Activated naive CD8-positive, alpha-beta T cell treated with anti-CD3 and anti-CD28 coated beads for 36 hours (primary cell): ENCODE measurements around the gene PKD2L2. TPM values are rescaled to one million over a fixed set of nuclear protein-coding genes. Genes with fewer than 3 reads are reported as not detected.

ENCODE experiments used
- DNase-seq: peaks from one replicate; pipeline ENCODE4 v3.0.0; 2021
- H3K27ac Mint-ChIP-seq: one replicate; pipeline ENCODE4 v1.8.0; 2022; ENCODE audit warnings: mild to moderate bottlenecking, moderate library complexity, mixed read lengths
- H3K27me3 Mint-ChIP-seq: one replicate; pipeline ENCODE4 v1.8.0; 2022; ENCODE audit warnings: mild to moderate bottlenecking, mixed read lengths
- H3K36me3 Mint-ChIP-seq: one replicate; pipeline ENCODE4 v1.8.0; 2021; ENCODE audit warnings: mild to moderate bottlenecking, mixed read lengths
- H3K4me1 Mint-ChIP-seq: one replicate; pipeline ENCODE4 v1.8.0; 2021; ENCODE audit warnings: mixed read lengths
- H3K4me3 Mint-ChIP-seq: one replicate; pipeline ENCODE4 v1.8.0; 2022; ENCODE audit warnings: mild to moderate bottlenecking, moderate library complexity, mixed read lengths
- H3K9me3 Mint-ChIP-seq: one replicate; pipeline ENCODE4 v1.8.0; 2022; ENCODE audit warnings: mixed read lengths
- total RNA-seq, 2 experiments: library from RNA; stranded (reverse); gene quantifications; one replicate each; pipeline ENCODE4 v1.2.3, GENCODE V29; 2021

Gene PKD2L2
- total RNA-seq, 2 experiments from 2014 or later: not detected

DNA sequence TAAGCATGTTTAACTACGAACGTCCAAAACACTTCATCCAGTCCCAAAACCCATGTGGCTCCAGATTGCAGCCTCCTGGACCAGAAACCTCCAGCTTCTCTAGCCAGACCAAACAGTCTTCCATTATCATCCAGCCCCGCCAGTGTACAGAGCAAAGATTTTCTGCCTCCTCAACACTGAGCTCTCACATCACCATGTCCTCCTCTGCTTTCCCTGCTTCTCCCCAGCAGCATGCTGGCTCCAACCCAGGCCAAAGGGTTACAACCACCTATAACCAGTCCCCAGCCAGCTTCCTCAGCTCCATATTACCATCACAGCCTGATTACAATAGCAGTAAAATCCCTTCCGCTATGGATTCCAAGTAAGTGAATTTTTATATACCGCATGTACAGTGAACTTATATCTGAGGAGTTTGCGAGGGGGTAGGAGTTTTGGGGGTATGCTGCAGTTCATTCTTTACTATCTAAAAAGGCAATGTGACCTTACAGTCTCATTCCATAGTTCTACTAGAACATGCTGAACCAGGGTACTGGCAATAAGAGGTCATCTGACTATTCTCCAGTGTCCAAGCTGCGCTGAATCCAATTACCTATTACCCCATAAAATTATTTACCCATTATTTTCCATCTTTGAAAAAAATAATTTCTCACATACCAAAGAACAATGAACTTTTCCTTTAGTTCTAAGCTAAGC is 18.5 kb upstream of the PKD2L2 start:
- no peak overlapping the region for H3K27ac Mint-ChIP-seq
- H3K36me3 Mint-ChIP-seq: no peaks in the 10 kb centered on the region
- H3K9me3 Mint-ChIP-seq: no peaks in the 10 kb centered on the region
- H3K27me3 Mint-ChIP-seq: peaks cover 5% of the 10 kb centered on the region
- no peak overlapping the region for H3K4me3 Mint-ChIP-seq
- no peak for DNase-seq
- peaks cover 5% of the 10 kb centered on the region for H3K4me1 Mint-ChIP-seq

- H3K36me3 Mint-ChIP-seq: no peaks in the 10 kb centered on the region
- no peak for DNase-seq
- H3K27ac Mint-ChIP-seq: no peak overlapping the region
- H3K4me3 Mint-ChIP-seq: no peak overlapping the region
- H3K9me3 Mint-ChIP-seq: no peaks in the 10 kb centered on the region
- H3K4me1 Mint-ChIP-seq: peaks cover 5% of the 10 kb centered on the region
- peaks cover 5% of the 10 kb centered on the region for H3K27me3 Mint-ChIP-seq
These were observed 17.7 kb upstream of the PKD2L2 start for GRCh38 chr5:137871571-137871970.

GRCh38 chr5:137872466-137872865 is 16.8 kb upstream of the PKD2L2 start:
- Mint-ChIP-seq H3K4me3 (no peak overlapping the region), H3K9me3 (no peaks in the 10 kb centered on the region), H3K36me3 (no peaks in the 10 kb centered on the region), H3K27ac (no peak overlapping the region), H3K4me1 (peaks cover 5% of the 10 kb centered on the region), H3K27me3 (peaks cover 5% of the 10 kb centered on the region)
- DNase-seq: no peak

DNA sequence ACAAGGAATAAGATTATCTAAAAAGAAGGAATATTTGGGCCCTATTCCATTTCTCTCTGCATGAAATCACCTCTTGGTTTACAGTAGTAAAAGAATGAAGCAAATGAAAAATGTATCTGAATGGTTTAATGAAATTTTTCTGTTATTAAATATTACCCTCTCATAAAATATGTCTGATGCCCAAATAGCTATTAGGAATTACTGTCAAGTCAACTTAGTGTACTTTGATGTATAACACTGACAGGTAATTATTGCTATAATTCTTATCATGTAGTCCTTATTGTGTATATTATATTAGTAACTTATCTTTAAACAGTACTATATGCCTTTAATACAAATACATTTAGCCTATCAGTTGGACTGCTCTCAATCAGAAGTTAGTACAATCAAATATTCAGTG is 13.2 kb upstream of the PKD2L2 start:
- H3K36me3 Mint-ChIP-seq: no peaks in the 10 kb centered on the region
- peaks cover 4% of the 10 kb centered on the region for H3K4me1 Mint-ChIP-seq
- no peak overlapping the region for H3K4me3 Mint-ChIP-seq
- no peak for DNase-seq
- H3K9me3 Mint-ChIP-seq: no peaks in the 10 kb centered on the region
- no peak overlapping the region for H3K27ac Mint-ChIP-seq
- H3K27me3 Mint-ChIP-seq: peaks cover 5% of the 10 kb centered on the region

DNA sequence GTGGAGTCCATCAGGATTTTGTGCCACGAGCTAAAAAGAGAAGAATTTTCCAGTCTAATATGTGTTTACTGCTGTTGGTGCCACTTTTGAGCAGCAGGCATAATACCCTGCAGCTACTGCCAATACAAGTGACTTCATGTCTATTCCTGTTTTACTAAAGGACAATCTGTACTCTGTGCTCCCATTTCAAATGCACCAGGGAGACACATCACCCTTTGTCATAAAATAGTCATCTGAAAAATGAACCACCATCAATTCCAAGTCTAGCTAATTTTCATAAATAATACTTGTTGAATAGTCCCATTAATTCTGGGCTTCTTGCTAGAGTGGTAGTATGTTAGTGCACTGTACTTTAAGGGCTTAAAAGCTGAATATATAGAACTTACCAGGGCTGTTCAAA is 8.9 kb upstream of the PKD2L2 start:
- H3K36me3 Mint-ChIP-seq: peaks cover 4% of the 10 kb centered on the region
- H3K4me3 Mint-ChIP-seq: no peak overlapping the region
- no peak overlapping the region for H3K27ac Mint-ChIP-seq
- no peak for DNase-seq
- H3K4me1 Mint-ChIP-seq: no peaks in the 10 kb centered on the region
- H3K27me3 Mint-ChIP-seq: no peaks in the 10 kb centered on the region
- H3K9me3 Mint-ChIP-seq: no peaks in the 10 kb centered on the region

DNA sequence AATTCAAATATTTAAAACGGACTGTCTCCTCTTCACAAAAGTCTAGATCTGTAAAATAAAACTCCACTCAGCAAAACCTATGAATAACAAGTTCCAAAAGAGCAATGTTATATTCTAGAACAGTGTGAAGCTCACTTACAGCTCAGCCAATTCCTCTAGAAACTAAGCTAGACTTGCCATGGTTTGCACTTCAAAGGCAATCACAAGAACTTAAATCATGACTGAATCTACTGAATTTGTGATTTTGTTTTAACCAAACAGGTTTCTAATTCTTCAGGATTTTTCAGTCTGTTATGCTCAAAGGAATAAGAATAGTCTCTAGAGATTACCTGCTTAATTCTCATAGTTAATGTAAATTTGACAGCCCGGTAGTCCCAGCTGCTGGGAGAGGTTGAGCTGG is 1.4 kb upstream of the PKD2L2 start:
- Mint-ChIP-seq H3K27me3 (no peaks in the 10 kb centered on the region), H3K4me1 (peaks cover 17% of the 10 kb centered on the region), H3K27ac (no peak overlapping the region), H3K36me3 (peaks cover 4% of the 10 kb centered on the region), H3K9me3 (peaks cover 1% of the 10 kb centered on the region), H3K4me3 (no peak overlapping the region)
- DNase-seq: no peak

GRCh38 chr5:137888466-137888862 is 793 bp upstream of the PKD2L2 start:
- Mint-ChIP-seq H3K9me3 (peaks cover 1% of the 10 kb centered on the region), H3K4me1 (peaks cover 17% of the 10 kb centered on the region), H3K27ac (peak overlapping the region; percentile 95), H3K4me3 (peak overlapping the region; percentile 94), H3K36me3 (peaks cover 4% of the 10 kb centered on the region), H3K27me3 (no peaks in the 10 kb centered on the region)
- no peak for DNase-seq

- Mint-ChIP-seq H3K27ac (no peak overlapping the region), H3K9me3 (peaks cover 1% of the 10 kb centered on the region), H3K4me1 (peaks cover 17% of the 10 kb centered on the region), H3K27me3 (no peaks in the 10 kb centered on the region), H3K4me3 (no peak overlapping the region), H3K36me3 (peaks cover 4% of the 10 kb centered on the region)
- DNase-seq: no peak
These were observed 1.6 kb downstream of the PKD2L2 start for GRCh38 chr5:137890845-137891244.

DNA sequence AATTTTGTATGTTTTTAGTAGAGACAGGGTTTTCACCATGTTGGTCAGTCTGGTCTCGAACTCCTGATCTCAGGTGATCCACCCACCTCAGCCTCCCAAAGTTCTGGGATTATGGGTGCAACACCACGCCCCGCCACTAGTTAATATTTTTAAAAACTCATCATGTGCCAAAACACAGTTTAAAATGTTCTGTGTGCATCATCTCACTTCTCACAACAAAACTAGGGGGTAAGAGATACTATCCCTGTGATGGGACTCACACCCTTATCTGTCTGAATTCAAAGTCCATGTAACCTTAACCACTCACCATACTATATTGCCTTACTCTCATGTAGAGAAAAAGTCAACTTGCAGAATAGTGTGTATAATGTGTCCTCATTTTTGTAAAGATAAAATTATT is 2.6 kb downstream of the PKD2L2 start:
- Mint-ChIP-seq H3K9me3 (peaks cover 1% of the 10 kb centered on the region), H3K36me3 (peaks cover 4% of the 10 kb centered on the region), H3K27ac (no peak overlapping the region), H3K4me3 (no peak overlapping the region), H3K4me1 (peaks cover 14% of the 10 kb centered on the region), H3K27me3 (no peaks in the 10 kb centered on the region)
- peak; percentile 4 for DNase-seq

DNA sequence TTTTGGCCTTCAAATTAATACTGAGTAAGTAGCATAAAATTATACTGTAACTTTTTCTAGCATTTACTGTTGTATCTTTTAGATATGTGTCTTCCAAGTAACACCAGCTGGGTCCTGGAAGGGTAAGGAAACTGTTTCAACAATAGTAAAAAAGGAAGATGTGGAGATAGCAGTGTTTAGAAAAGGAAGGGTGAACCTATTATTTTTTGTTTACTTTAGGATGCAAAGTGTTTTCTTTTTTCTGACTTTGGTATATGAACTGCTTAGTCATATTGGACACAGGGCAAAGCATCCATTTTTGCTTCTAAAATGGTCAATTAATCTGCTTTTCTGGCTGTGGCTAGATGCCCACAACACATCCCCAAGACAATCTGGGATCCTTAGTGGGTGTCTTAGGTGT is 5.3 kb downstream of the PKD2L2 start:
- H3K4me1 Mint-ChIP-seq: peaks cover 3% of the 10 kb centered on the region
- H3K9me3 Mint-ChIP-seq: peaks cover 1% of the 10 kb centered on the region
- no peak for DNase-seq
- H3K27ac Mint-ChIP-seq: no peak overlapping the region
- no peaks in the 10 kb centered on the region for H3K27me3 Mint-ChIP-seq
- peaks cover 2% of the 10 kb centered on the region for H3K36me3 Mint-ChIP-seq
- H3K4me3 Mint-ChIP-seq: no peak overlapping the region

- H3K4me3 Mint-ChIP-seq: no peak overlapping the region
- no peak for DNase-seq
- H3K27ac Mint-ChIP-seq: no peak overlapping the region
- H3K36me3 Mint-ChIP-seq: no peaks in the 10 kb centered on the region
- H3K9me3 Mint-ChIP-seq: no peaks in the 10 kb centered on the region
- H3K4me1 Mint-ChIP-seq: no peaks in the 10 kb centered on the region
- H3K27me3 Mint-ChIP-seq: no peaks in the 10 kb centered on the region
These were observed 7.3 kb downstream of the PKD2L2 start for GRCh38 chr5:137896560-137896959.

- Mint-ChIP-seq H3K27ac (no peak overlapping the region), H3K27me3 (peaks cover 6% of the 10 kb centered on the region), H3K4me1 (no peaks in the 10 kb centered on the region), H3K9me3 (no peaks in the 10 kb centered on the region), H3K4me3 (no peak overlapping the region), H3K36me3 (peaks cover 2% of the 10 kb centered on the region)
- DNase-seq: no peak
These were observed 10.2 kb downstream of the PKD2L2 start for GRCh38 chr5:137899493-137899892.

DNA sequence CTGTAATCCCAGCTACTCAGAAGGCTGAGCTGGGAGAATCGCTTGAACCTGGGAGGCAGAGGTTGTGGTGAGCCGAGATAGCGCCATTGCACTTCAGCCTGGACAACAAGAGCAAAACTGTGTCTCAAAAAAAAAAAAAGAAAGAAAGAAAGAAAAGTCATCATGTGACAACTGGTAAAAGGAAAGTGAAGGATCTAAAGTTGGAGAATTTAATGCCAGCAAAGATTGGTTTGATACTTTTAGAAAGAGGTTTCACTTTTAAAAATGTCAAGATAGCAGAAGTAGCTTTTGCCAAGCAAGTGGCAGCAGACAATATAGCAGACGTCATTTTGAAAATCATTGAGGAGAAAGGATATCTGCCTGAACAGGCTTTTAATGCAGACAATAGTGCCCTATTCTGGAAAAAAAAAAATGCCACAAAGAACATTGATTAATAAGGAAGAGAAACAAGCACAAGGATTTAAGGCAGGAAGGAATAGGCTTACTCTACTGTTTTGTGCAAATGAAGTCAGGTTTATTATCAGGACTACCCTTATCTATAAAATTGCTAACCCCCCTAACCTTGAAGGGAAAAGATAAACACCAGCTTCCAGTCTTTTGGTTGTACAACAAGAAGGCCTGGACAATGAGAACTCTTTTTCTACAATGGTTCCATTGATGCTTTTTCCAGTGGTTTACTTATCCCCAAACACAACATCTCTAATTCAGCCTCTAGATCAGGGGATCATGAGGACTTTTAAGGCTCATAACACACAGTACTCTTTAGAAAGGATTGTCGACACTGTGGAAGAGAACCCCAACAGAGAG is 12.0 kb downstream of the PKD2L2 start:
- Mint-ChIP-seq H3K4me3 (no peak overlapping the region), H3K4me1 (no peaks in the 10 kb centered on the region), H3K36me3 (peaks cover 2% of the 10 kb centered on the region), H3K27me3 (peaks cover 10% of the 10 kb centered on the region), H3K9me3 (no peaks in the 10 kb centered on the region), H3K27ac (no peak overlapping the region)
- no peak for DNase-seq

GRCh38 chr5:137902408-137903133 is 13.3 kb downstream of the PKD2L2 start:
- H3K27ac Mint-ChIP-seq: no peak overlapping the region
- H3K4me1 Mint-ChIP-seq: no peaks in the 10 kb centered on the region
- H3K9me3 Mint-ChIP-seq: no peaks in the 10 kb centered on the region
- H3K4me3 Mint-ChIP-seq: no peak overlapping the region
- H3K27me3 Mint-ChIP-seq: peaks cover 10% of the 10 kb centered on the region
- DNase-seq: no peak
- peaks cover 2% of the 10 kb centered on the region for H3K36me3 Mint-ChIP-seq

- Mint-ChIP-seq H3K27me3 (no peaks in the 10 kb centered on the region), H3K4me3 (no peak overlapping the region), H3K4me1 (no peaks in the 10 kb centered on the region), H3K36me3 (no peaks in the 10 kb centered on the region), H3K27ac (no peak overlapping the region), H3K9me3 (peaks cover 11% of the 10 kb centered on the region)
- no peak for DNase-seq
These were observed 25.5 kb downstream of the PKD2L2 start for GRCh38 chr5:137914758-137915157.
